Vagina (tissue), 2 donors: ENCODE results near the gene YAP1. TPM values are rescaled to one million over a fixed set of nuclear protein-coding genes. Genes with fewer than 3 reads are reported as not detected.

Experiments
- DNase-seq, 2 donors: peaks; one replicate each; pipeline ENCODE4 v3.0.0-alpha.2; 2017; ENCODE audit errors: extremely low spot score in 2 of 2
- H3K27ac ChIP-seq: fragments of 200-600 bp; sonication (generic); one replicate; pipeline ENCODE4 v1.5.1; 2019
- H3K27me3 ChIP-seq: fragments of 200-600 bp; sonication (generic); one replicate; pipeline ENCODE4 v1.5.1; 2019
- H3K36me3 ChIP-seq, 2 donors: fragments of 200-600 bp; sonication (generic); one replicate each; pipeline ENCODE4 v1.5.1; 2017 to 2019
- H3K4me1 ChIP-seq: fragments of 200-600 bp; sonication (generic); one replicate; pipeline ENCODE4 v1.5.1; 2019
- H3K4me3 ChIP-seq, 2 donors: fragments of 200-600 bp; sonication (generic); 1 replicate in 1 of 2; 2 replicates in 1 of 2; pipeline ENCODE4 v1.5.1; 2016 to 2019
- H3K9me3 ChIP-seq: fragments of 200-600 bp; sonication (generic); one replicate; pipeline ENCODE4 v1.5.1; 2019
- POLR2A ChIP-seq, 2 donors: fragments of 450-650 bp; IDR thresholded peaks; one replicate each; pipeline ENCODE4 v1.6.1; 2017; ENCODE audit warnings: antibody characterized with exemption in 2 of 2, mild to moderate bottlenecking in 2 of 2, moderate library complexity in 2 of 2
- POLR2AphosphoS5 ChIP-seq, 2 donors: sonication (generic); formaldehyde crosslinking; IDR thresholded peaks; one replicate each; pipeline ENCODE4 v1.9.0; 2017; ENCODE audit warnings: antibody characterized with exemption in 2 of 2, mild to moderate bottlenecking in 2 of 2, low read depth in 1 of 2; ENCODE audit not compliant: insufficient read depth in 1 of 2
- intact Hi-C: fragments of 100-400 bp; cut with DNase I; formaldehyde crosslinking; loops from one replicate; pipeline ENCODE4 v1.15.1; 2023
- total RNA-seq: library from RNA; depleted of rRNA; stranded (reverse); fragments of >200 nt; gene quantifications from one replicate; pipeline ENCODE4 v1.2.3, GENCODE V29; 2016
- TF ChIP-seq, protein P1 (sequence below), 3 experiments: fragments of 450-650 bp in 2 of 3; fragments of 200-600 bp in 1 of 3; sonication (generic) in 1 of 3; IDR thresholded peaks; one replicate each; pipeline ENCODE4 v1.5.1; 2017 to 2019; ENCODE audit warnings: antibody characterized with exemption in 3 of 3, mild to moderate bottlenecking in 2 of 3, moderate library complexity in 2 of 3

The YAP1 gene
- total RNA-seq, 1 donor from 2014 or later: 232 TPM

GRCh38 chr11:102085864-102086551 is 24.2 kb upstream of the YAP1 start:
- H3K27ac ChIP-seq: no peak overlapping the region
- no peaks in the 10 kb centered on the region for H3K27me3 ChIP-seq
- H3K4me1 ChIP-seq: no peaks in the 10 kb centered on the region
- intact Hi-C loops: no loop called here
- DNase-seq: no peak
- no peaks in the 10 kb centered on the region for H3K36me3 ChIP-seq
- no peaks in the 10 kb centered on the region for H3K9me3 ChIP-seq
- no peak overlapping the region for H3K4me3 ChIP-seq
- TF ChIP-seq, protein P1, sequence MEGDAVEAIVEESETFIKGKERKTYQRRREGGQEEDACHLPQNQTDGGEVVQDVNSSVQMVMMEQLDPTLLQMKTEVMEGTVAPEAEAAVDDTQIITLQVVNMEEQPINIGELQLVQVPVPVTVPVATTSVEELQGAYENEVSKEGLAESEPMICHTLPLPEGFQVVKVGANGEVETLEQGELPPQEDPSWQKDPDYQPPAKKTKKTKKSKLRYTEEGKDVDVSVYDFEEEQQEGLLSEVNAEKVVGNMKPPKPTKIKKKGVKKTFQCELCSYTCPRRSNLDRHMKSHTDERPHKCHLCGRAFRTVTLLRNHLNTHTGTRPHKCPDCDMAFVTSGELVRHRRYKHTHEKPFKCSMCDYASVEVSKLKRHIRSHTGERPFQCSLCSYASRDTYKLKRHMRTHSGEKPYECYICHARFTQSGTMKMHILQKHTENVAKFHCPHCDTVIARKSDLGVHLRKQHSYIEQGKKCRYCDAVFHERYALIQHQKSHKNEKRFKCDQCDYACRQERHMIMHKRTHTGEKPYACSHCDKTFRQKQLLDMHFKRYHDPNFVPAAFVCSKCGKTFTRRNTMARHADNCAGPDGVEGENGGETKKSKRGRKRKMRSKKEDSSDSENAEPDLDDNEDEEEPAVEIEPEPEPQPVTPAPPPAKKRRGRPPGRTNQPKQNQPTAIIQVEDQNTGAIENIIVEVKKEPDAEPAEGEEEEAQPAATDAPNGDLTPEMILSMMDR (IDR thresholded peaks at IDR 0.05): no peak
- TF ChIP-seq POLR2AphosphoS5 (IDR thresholded peaks at IDR 0.05; ENCODE audit: insufficient read depth in 1 of 2, low read depth in 1 of 2): no peak
- no peak for TF ChIP-seq POLR2A (IDR thresholded peaks at IDR 0.05)

- Histone ChIP-seq H3K27me3 (no peaks in the 10 kb centered on the region), H3K4me3 (no peak overlapping the region), H3K9me3 (no peaks in the 10 kb centered on the region), H3K27ac (no peak overlapping the region), H3K36me3 (no peaks in the 10 kb centered on the region), H3K4me1 (no peaks in the 10 kb centered on the region)
- TF ChIP-seq POLR2A (IDR thresholded peaks at IDR 0.05) (no peak), POLR2AphosphoS5 (IDR thresholded peaks at IDR 0.05; ENCODE audit: insufficient read depth in 1 of 2, low read depth in 1 of 2) (no peak)
- TF ChIP-seq, protein P1 (IDR thresholded peaks at IDR 0.05): no peak
- no peak for DNase-seq
- intact Hi-C loops: no loop called here
These were observed 13.1 kb upstream of the YAP1 start for GRCh38 chr11:102097186-102097585.

DNA sequence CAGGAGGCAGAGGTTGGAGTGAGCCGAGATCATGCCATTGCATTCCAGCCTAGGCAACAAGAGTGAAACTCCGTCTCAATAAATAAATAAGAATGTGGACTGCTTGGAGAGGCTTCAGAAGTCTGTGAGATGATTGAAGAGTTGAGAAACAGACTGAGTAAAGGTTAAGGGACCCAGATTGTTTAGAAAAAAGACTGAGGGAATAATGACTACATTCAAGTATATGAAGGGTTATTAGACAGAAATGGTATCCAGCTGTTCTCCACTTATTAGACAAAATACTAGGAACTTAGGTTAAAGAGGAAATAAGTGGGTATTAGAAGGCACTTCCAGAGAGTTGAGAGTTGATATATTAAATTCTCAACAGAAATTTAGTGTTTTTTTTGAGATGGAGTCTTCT is 10.5 kb upstream of the YAP1 start:
- Histone ChIP-seq H3K27me3 (no peaks in the 10 kb centered on the region), H3K4me3 (no peak overlapping the region), H3K9me3 (no peaks in the 10 kb centered on the region), H3K4me1 (no peaks in the 10 kb centered on the region), H3K36me3 (no peaks in the 10 kb centered on the region), H3K27ac (no peak overlapping the region)
- TF ChIP-seq POLR2AphosphoS5 (IDR thresholded peaks at IDR 0.05; ENCODE audit: insufficient read depth in 1 of 2, low read depth in 1 of 2) (no peak), POLR2A (IDR thresholded peaks at IDR 0.05) (no peak)
- TF ChIP-seq, protein P1 (IDR thresholded peaks at IDR 0.05): no peak
- intact Hi-C loops: no loop called here
- no peak for DNase-seq

DNA sequence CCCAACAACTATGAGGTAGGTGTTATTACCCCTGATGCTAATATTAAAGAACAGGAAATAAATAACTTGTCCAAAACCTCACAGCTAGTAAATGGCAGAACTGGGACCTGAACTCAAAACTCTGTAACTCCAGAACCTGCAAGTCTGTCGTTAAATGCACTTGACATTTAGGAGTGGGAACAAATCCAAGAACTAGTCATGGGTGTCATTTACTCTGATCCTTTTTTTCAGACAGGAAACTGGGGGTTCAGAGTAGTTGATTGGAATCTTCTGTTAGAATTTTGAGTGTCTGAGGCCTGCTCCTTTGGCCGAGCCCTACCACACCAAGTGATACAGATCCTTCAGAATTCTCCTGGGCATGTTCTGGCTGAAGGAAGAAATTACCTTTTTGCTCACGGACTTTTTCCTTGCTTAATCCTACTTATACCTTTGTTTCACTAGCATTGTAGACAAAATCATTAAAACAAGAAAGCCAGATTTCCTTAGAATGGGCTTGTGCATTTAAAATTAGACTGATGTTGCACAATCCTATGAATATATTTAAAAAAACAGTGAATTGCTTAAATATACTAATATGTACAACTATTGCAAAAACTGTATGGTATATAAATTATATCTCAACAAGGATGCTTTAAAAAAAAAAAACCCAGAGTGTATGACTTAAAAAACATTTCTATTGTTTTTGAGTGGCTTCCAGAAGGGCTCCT is 1.4 kb upstream of the YAP1 start:
- intact Hi-C loops: no loop called here
- H3K4me3 ChIP-seq: no peak overlapping the region
- TF ChIP-seq, protein P1 (IDR thresholded peaks at IDR 0.05): no peak
- TF ChIP-seq POLR2AphosphoS5 (IDR thresholded peaks at IDR 0.05; ENCODE audit: insufficient read depth in 1 of 2, low read depth in 1 of 2) (no peak), POLR2A (IDR thresholded peaks at IDR 0.05) (no peak)

DNA sequence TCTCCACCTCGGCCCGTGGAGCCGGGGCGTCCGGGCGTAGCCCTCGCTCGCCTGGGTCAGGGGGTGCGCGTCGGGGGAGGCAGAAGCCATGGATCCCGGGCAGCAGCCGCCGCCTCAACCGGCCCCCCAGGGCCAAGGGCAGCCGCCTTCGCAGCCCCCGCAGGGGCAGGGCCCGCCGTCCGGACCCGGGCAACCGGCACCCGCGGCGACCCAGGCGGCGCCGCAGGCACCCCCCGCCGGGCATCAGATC is 439 bp downstream of the YAP1 start:
- H3K4me3 ChIP-seq: peak overlapping the region; percentile 88
- H3K27me3 ChIP-seq: no peaks in the 10 kb centered on the region
- TF ChIP-seq, protein P1 (IDR thresholded peaks at IDR 0.05): no peak
- TF ChIP-seq POLR2A (IDR thresholded peaks at IDR 0.05): no peak
- TF ChIP-seq POLR2AphosphoS5 (IDR thresholded peaks at IDR 0.05; ENCODE audit: insufficient read depth in 1 of 2, low read depth in 1 of 2): no peak
- DNase-seq: no peak
- peaks cover 42% of the 10 kb centered on the region for H3K4me1 ChIP-seq
- peak overlapping the region; percentile 99 for H3K27ac ChIP-seq
- H3K9me3 ChIP-seq: no peaks in the 10 kb centered on the region
- no peaks in the 10 kb centered on the region for H3K36me3 ChIP-seq
- intact Hi-C loops: no loop called here

More for the DNA sequence above, 1.4 kb upstream of the YAP1 start:
- Histone ChIP-seq H3K9me3 (no peaks in the 10 kb centered on the region), H3K27me3 (no peaks in the 10 kb centered on the region), H3K36me3 (no peaks in the 10 kb centered on the region), H3K4me1 (peaks cover 27% of the 10 kb centered on the region), H3K27ac (peak overlapping the region; percentile 99)
- DNase-seq: no peak
